ENCODE measurements around the gene RCAN2.

The RCAN2 gene

GRCh38 chr6:46507426-46507825, 16.2 kb upstream of the RCAN2 start:
- no peak for TF ChIP-seq CTCF (conservative IDR thresholded peaks at IDR 0.05)
- no peak overlapping the region for H3K27ac ChIP-seq

GRCh38 chr6:46505693-46506512, 14.7 kb upstream of the RCAN2 start:
- H3K27ac ChIP-seq, result no peak overlapping the region
- no peak for TF ChIP-seq CTCF (conservative IDR thresholded peaks at IDR 0.05)

- no peak for TF ChIP-seq CTCF (conservative IDR thresholded peaks at IDR 0.05)
- no peak overlapping the region for H3K27ac ChIP-seq
Observed at GRCh38 chr6:46504242-46504641, 13.0 kb upstream of the RCAN2 start.

- H3K27ac ChIP-seq, result no peak overlapping the region
- TF ChIP-seq CTCF (conservative IDR thresholded peaks at IDR 0.05), result no peak
Observed at GRCh38 chr6:46502486-46503119, 11.4 kb upstream of the RCAN2 start.

GRCh38 chr6:46501136-46502089, 10.2 kb upstream of the RCAN2 start:
- H3K27ac ChIP-seq, result no peak overlapping the region
- no peak for TF ChIP-seq CTCF (conservative IDR thresholded peaks at IDR 0.05)

GRCh38 chr6:46500382-46500781, 9.1 kb upstream of the RCAN2 start:
- TF ChIP-seq CTCF (conservative IDR thresholded peaks at IDR 0.05), result no peak

More at GRCh38 chr6:46500382-46500781, 9.1 kb upstream of the RCAN2 start:
- H3K27ac ChIP-seq, result no peak overlapping the region
